ENCODE data around the gene PRKD1.

DNA sequence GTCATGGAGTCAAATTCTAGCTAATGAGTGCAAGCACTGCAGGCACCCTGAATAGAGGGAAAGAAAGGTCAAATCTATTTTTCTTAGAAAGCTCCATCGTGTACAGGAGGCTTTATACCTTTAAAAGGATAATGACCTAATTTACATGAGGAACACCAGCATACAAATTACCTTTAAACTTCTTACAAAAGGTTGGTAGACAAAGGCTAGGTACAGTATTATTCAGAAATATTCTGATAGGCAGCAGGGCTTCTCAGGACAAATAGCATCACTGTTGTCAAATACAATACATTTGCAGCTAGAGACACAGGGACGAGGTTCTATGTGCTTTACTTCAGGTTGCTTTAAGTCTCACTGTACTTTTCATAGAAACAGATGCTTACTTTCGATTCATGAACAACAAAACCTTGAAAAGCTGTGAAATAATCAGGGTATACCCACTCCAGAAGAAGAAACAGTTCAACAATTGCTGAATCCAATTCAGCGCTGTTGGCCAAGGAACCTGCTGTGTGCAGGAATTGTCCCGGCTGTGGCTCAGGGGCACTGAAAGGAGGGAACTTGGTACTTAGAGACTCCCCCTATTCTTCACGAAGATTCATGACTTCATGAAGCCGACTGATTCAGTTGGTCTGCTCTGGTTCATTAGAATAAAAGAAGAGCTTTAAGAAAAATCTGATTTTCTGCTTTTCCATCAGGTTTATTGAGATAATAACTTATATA lies 252.9 kb downstream of the PRKD1 start:
- TF ChIP-seq YY1 (IDR thresholded peaks at IDR 0.05; ENCODE audit: insufficient read depth, insufficient read length) (no peak), ZNF274 (IDR thresholded peaks at IDR 0.05; ENCODE audit: low read depth, low read length) (no peak), SUZ12 (IDR thresholded peaks at IDR 0.05; ENCODE audit: extremely low read depth, insufficient read depth, insufficient read length) (no peak)
